Stimulated activated CD8-positive, alpha-beta memory T cell treated with anti-CD3 and anti-CD28 coated beads, Interleukin-15, amount 100 ng/mL, for 4 hours (primary cell): ENCODE data around the gene DLST.

Experiments
- DNase-seq, 2 donors: peaks; one replicate each; pipeline ENCODE4 v3.0.0-alpha.2; 2020; ENCODE audit warnings: low read depth in 2 of 2

Gene DLST

DNA sequence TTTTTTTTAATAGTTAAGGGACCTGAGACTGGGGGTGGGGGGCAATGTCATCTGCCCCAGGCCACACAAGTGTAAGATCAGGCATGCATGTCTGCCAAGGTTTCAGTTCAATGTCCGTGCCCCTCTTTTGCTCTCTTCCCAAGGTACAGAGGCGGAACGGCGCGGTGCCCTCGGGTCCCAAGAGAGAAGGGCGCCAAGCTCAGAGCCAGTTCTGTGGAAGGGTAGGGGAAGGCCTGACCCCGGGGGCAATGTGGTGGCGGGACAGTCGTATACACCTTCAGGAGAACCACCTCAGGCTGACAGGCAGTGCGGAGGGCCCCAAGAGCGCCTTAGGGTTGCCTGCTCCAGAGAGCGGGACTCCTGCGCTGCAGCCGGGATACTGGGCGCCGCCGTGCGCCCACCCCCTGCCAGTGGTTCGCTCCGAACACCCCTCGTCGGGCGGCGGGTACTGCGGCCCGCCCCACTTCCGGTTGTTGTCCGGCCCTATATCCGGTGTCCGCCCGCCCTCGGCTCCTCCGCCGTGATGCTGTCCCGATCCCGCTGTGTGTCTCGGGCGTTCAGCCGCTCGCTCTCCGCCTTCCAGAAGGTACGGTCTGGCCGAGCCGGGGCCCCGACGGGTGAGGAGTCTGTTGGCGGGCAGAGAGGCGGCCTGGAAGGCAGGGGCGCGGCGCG, at the start of gene DLST:
Gene DLST (plus strand): TSS at position 486 of the 672 bp plus-strand sequence. CDS start 38 bp downstream, at position 524.
- DNase-seq = peak; percentile 58 to 74

DNA sequence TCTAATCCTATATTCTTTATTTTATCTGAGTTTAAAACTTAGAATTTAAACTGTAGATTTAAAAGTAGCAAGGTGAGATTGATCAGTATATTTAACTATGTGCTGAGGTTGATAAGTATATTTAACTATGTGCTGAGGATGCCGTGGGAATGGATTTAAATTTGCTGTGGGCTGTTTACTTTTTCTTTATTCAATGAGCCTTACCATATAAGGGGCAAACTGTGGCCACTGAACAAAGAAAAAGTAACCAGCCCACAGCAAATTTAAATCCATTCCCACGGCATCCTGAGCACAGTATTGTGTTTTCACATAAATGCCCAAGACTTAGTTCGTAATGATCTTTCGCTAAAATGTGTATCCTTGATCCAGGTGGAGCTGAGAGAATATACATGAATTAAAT, 48.9 kb upstream of the DLST start:
- no peak for DNase-seq

DNA sequence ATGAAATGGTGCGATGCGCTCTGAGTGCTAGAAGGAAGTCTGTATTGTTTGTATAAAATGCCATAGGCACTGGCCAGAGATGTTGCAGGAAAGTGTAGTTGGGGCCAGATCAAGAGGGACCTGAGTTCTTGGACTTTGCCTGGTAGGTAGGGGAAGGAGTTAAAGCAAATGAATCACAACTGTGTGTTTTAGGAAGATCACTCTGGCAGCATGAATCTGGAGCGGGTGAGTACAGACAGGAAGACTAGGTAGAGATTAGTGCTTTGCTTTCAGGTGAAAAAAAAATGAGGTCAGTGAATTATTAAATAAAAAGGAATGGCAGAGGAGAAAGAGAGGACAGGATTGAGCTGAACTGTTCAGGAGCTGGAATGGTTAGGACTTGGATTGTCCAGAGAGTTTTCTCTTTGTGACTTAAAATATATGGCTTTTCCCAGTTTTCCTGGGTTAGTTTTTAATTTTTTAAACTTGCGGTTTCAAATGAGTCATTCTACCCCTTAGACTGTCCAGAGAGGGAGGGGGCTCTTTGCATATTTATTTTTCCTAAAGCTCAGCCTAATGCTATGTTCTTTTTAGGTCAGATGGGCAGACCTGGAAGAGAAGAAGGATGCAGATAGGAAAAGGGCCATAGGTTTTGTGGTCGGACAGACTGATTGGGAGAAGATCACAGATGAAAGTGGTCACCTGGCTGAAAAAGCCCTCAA, 46.9 kb upstream of the DLST start:
- DNase-seq = no peak

DNA sequence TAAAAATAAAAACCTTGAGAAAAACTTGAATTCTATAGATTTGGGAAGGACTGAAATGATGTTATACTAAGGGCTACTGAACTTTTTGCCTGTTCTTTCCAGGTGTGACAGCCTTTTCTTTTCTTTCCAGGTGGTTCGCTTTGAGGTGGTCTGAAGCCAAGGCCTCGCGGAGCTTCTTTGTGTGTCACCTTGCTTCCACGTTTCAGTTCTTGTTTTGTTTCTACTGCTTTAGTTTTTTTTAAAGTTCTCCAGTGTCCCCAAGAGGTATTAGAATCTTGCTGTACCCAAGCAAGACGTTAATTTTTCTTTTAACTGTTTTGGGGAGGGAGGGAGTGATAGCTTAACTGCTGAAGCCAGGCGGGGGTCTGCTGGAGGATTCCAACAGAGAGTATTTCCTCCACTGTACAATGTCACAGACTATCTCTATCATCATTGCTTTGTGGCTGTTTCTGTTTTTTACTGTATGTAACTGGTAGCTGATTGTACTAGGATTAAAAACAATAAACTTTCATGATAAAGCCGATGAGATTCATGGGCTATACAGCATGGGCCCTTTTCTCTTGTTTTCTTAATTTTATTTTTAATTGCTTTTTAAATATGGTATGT, 46.0 kb upstream of the DLST start:
- DNase-seq = no peak

DNA sequence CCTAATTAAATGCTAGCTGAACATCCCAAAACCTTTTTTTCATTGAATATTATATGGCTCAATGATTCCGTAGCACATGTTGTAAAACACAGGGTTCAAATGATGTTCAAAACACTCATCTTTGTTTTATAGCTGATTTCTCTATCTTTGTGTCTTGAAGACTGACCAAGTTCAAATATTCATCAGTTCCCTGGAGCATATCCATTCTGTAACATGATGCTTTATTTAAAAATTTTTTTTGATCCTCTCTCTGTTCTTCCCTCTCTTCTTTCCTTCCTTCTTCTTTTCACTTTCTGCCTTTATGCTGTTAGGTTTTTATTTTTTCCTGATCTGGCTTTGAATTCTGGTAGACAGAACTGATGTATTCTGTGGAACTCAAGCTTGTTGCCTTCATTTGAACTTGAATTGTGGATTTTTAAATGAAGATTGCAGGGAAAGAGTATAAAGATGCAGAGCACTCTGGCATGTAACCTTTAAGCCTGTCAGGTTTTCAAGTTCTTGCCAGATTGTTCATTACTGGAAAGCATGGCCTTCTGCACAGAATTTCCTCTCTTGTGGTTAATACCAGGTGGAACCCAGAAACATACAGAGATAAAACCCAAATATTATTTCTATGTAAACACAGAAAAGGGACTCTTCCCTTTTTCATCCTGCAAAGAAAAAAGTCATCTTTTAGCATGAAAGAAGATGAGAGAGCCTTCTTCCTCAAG, 45.3 kb upstream of the DLST start:
- no peak for DNase-seq

DNA sequence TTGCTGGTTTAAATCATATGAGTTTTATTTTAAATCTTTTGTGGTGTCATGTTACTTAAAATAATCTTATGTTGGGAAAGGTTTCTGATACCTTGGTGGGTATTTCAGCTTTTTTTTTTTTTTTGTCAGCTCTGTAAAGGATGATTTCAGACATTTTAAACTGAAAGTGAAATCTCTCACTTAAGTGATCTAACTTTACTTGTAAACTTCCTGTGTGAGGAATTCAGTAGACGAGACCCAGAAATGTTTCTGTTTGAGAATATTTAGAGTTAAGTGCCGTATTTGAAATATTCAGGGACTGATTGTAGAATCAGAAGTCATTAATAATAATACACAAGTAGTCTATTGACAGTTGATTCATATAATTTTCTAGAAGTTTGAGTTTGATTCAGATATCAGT, 43.5 kb upstream of the DLST start:
- no peak for DNase-seq

DNA sequence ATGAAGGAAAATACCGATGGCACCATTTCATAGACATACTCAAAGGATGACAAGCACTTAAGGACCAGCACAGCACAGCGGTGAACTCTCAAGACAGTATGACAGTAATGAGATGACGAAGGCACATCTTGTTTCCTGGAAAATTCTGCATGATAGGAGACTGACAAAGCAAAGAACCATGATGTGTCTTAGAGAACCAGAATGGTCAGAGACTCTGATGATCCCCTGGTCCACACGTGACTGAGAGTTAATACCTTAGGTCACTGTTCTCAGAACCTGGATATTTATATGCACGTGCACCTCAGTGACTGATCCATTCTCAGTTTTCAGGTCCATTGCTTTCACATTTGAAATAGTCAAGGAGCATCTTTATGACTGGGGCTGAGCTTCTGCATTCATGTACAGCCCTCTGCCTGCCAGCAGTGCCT, 41.1 kb upstream of the DLST start:
- no peak for DNase-seq

DNA sequence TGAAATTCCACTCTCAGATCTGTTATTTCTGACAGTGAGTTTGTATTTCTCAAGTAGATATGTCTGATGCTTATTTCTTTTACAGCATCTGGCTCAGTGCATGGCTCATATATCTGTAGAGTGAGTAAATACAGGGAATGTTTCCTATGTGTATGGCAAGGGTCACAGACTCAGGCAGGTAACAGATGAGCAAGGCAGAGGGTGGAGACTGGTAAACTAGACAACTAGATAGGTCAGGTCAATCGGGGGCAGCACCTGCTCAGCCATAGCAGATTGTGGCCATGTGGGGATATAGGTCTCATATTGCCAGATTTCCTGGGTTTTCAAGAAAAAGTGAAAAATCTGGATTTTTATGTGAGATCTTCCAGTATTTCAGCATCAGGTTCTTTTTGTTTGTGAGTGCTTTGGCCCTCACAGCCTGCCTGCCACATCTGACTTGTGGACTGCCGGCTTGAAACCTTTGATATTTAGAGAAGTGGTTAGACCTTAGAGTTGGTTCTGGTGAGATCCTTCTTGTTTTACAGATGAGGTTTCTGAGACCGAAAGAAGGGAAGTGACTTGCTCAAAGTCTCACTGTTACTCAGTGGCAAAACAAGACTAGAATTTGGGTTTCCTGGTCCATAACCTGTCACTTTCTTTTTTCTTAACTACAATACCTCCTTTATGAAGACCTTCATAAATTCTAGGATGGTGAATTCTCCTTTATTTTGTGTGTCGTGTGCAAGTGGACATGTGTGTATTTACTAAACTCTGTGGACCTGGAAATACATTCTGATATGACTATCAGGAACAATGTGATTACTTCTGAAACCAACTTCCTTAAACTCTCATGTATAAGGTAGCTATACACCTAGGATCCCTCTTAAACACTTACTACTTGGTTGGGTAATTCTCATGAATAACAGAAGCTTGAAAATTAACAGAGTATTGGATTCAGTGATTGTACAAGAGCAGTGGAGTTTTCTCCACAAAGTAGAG, 40.2 kb upstream of the DLST start:
- no peak for DNase-seq

DNA sequence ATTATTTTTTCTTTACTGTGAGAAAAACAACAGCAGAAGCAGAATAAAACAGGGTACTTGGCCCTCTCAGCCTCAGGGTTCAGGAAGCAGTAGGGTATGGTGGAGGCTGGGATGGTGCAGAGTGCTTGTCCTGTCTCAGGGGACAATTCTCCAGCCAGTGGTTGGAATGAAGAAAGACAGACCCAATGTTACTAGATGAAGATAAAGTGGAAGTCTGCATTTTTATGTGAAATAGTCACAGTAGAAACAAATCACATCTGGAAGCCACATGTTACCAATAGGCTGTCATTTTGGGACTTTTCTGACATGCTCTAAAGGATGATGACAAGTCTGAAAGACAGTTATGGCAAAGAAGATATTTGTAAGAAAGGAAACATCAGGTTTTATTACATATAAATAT, 38.1 kb upstream of the DLST start:
- no peak for DNase-seq

DNA sequence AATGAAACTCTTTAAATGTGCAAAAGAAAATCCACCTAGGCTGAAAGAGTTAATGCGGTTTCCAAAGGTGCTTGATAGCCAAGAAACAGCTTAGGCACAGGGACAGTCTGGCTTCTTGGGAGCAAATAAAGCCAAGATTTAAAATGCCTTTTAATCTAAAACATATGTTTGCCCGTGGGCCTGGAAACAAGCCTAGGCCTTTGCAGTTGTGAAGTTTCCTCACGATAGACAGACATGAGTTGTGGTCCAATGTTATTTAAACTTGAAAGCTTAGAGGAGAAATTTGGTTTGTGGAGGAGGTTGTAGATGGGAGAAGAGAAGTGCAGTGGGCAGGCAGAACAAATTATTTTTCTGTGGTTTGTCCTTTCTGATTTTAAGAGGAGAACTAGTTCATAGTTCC, 35.5 kb upstream of the DLST start:
- DNase-seq = no peak

DNA sequence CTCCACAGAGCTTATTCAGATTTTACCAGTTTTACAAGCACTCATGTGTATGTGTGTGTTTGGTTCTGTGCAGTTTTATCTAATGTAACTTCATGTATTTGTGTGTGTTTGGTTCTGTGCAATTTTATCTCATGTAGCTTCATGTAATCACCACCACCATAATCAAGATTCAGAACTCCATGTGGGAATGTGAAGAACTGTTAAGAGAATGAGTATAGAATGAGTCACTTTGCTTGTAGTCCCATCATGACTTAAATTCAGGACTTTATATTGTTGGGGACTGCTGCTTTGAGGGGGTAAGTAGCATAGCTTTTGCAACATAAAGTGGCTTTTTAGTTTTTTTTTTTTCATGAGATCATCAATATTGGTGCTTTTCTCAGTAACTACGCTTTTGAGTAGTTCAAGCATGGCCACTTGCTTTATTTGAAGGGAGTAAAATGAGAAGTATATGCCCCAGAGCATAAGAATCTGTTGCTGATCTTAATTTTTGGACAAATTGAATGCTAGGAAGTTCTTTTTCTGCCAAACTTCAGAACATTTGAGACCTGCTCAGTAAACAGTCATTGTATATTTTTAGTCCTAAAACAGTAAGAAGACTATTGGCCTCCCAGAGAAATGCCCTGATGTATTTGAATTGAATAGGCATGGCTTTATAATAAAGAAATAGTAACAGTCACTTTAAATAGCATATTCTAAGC, 34.6 kb upstream of the DLST start:
- DNase-seq = no peak

DNA sequence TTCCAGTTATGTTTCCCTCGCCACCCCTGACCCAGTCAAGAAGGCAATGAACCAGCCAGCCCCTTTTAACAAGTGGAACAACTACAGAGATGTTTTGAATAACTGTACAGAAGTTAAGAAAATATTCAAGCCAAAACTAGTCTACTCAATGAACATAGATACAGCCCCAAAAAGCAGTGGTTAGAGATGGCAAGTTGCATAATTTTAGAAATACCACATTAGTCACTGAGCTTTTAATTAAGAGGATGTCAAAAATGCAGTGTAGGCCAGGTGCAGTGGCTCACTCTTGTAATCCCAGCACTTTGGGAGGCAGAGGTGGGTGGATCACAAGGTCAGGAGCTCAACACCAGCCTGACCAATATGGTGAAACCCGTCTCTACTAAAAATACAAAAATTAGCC, 32.9 kb upstream of the DLST start:
- DNase-seq = no peak

DNA sequence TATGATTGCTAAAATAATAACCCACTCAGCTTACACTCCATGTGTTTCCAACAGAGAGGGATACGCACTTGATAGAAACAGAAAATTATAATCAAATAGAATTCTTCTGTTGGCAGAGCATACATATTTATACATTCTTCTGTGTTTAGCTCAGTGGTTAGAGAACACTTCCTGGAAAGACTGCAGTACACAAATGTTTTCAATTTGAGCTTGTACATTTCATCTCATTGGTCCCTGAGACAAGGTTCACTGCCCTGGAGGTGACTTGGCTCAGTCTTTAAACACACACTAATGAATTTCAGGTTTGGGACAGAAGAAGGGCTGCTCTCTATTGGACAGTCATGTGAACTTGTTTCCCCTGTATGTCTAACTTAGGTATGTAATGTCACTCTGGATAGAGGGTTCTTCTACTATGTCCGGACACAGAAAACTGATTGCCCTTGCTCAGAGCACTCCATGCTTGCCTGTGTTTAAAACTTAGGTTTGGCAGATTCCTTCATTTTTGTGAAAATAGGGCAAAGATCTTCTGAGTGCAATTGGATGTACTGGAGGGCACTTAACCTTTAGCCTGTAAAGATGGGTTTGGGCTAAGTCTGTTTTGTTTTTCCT, 28.7 kb upstream of the DLST start:
- no peak for DNase-seq

DNA sequence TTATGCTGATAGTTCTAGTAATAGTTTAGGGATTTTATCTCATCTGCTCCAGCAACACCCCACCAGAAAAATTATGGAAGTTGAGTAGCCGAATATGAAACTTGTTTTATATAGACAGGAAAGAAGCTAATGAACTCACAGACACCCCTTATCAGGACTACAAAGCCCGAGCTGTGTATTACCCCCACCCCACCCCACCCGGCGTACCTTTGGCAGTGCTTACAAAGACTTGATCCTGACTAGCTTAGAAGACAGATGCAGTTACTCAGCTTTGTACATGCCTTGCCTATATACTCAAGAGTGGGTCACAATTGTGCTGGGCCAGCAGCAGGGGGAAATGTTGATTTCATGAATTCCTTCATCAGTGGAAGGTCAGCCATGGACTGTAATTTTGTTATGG, 28.1 kb upstream of the DLST start:
- no peak for DNase-seq

DNA sequence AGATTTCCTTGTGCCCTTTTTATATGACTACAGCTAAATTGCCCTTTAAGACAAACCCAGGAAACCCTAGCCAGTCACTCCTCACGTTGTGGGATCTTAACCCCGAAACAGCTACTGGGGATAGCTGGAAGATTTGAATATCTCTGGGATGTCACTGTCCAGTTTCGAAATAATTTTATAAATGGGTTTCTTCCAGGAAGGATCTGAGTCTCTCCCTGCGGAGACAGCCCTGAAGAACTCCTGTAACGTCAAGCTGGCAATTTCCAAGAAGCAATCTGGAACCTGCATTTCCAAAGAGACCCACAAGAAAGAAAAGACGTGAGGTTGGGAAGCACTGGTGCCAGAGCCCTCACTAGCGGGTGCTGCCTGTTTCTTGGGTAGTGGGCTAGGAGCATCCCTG, 26.7 kb upstream of the DLST start:
- no peak for DNase-seq

DNA sequence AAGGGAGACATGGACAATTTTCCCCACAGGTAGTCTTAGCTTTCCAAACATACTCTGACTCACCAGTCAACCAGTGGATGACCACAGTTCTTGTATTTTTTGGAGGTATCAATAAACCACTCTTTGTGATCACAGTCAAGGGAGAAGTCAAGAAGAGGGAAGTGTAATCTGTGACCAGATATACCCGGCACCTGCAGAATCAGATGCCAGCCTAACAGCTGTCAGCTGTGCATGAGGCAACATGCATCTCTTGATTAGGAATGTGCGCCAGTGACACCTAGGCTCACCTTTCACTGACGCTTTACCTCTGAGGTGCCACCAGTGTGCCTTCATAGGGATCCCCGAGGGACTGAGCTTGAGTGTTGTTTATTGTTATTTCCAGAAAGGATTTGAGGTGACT, 25.8 kb upstream of the DLST start:
- no peak for DNase-seq

DNA sequence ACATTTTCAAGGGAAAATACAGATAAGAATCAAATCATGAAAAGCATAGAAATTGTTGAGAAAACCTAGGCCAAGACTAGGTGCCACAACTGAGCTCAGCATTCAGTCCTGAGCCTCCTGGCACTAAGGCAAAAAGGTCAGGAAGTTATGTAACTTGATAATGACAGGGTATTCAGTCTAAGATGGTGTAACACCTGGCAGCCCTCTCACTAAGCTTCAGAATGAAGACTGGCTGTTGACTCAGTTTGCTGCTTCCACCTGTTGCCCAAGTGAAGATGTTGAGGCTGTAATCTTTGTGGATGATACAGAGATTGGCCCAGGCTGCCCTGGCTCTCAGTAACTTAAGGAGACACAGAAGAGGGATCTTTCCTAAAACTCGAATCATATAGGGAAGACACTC, 25.4 kb upstream of the DLST start:
- no peak for DNase-seq

DNA sequence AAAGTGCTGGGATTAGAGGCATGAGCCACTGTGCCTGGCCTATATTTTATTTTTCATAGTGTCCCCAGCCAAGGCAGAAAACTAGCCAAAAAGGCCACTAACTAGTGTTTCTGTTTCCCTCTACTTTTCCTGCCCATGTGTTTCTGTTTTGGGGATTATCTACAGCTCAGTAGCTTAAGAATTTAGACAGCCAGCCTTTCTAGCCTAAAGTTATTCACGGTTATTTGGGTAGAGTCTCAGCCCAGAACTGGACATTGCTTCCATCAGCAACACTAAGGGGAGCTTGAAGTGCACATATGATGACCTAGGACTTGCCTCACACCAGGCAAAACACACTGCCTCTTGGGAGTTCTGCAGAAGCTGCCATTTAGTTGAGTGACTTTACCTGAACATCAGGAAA, 23.7 kb upstream of the DLST start:
- DNase-seq = no peak

DNA sequence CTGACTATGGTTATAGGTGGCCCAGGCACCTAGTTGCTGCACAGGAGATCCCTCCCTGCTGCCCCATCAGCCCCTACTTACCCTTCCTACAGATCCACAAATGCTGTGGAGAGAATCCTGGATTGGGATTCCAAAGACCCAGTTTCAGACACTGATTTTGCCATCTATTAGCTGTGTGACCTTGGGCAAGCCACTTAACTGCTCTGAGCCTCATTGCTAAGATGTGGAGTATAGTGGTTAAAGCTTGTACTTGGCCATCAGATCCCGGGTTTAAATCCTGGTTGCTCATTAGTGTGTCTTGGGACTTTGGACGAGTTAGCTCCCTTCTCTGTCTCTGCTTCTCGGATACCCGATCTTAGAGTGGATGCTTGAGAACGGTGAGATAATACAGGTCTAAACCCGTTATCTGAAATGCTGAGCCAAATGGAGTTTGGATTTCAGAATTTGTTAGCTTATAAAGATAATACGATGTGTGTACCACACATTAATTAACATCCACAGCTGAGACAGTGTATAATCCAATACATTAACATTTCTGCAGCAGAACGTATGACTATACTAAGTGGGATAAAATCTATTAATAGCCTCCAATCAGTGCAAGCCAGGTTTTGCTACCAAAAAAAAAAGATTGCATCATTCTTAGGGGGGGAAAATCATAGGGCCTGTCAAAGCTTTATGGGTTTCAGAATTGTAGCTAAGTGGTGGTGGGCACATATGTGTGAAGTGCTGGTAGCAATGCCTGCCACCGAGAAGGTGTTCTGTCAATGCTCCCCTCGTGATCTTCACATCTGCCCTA, 21.8 kb upstream of the DLST start:
- no peak for DNase-seq
